ENCODE data around the gene NCAM2. TPM values are rescaled to one million over a fixed set of nuclear protein-coding genes. Genes with fewer than 3 reads are reported as not detected.

NCAM2 gene
- total and polyA plus RNA-seq, 2 experiments from 2014 or later, result 0.36 to 0.83 TPM

DNA sequence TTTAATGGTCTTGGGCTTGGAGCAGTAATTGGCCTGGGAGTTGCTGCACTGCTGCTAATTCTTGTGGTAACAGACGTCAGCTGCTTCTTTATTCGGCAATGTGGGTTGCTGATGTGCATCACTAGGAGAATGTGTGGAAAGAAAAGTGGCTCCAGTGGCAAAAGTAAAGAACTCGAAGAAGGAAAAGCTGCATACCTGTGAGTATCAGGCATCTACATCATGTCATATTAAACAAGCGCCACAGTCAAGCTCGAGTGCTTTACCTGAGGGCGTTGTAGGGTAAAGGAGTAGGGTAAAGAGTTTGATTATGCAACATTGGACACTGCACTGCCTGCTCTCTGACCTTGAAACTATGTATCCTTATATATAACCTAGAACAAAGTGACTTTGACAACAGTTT lies 510.6 kb downstream of the NCAM2 start:
- no peaks in the 10 kb centered on the region for H3F3A ChIP-seq (replicated peaks; ENCODE audit: low read depth)
- no peak overlapping the region for H3K4me2 ChIP-seq
- TF ChIP-seq EZH2 (IDR thresholded peaks at IDR 0.05; ENCODE audit: low read depth, unreplicated experiment) (no peak), ZNF331 (CRISPR knock-in tag; IDR thresholded peaks at IDR 0.05; ENCODE audit: low read depth) (no peak), NANOG (IDR thresholded peaks at IDR 0.05; ENCODE audit: borderline replicate concordance) (no peak), ZNF114 (CRISPR knock-in tag; IDR thresholded peaks at IDR 0.05) (no peak), POLR2AphosphoS5 (IDR thresholded peaks at IDR 0.05; ENCODE audit: low read depth) (no peak), CREB1 (CRISPR knock-in tag; IDR thresholded peaks at IDR 0.05; ENCODE audit: low read depth) (no peak), REST (IDR thresholded peaks at IDR 0.05; ENCODE audit: unreplicated experiment) (no peak), ETS1 (IDR thresholded peaks at IDR 0.05) (no peak), EZH2phosphoT487 (IDR thresholded peaks at IDR 0.05; ENCODE audit: unreplicated experiment) (no peak), STAT1 (IDR thresholded peaks at IDR 0.05; ENCODE audit: unreplicated experiment) (no peak)
- no peaks in the 10 kb centered on the region for H3K27me3 ChIP-seq (ENCODE audit: insufficient read depth)
- H3K36me3 ChIP-seq (ENCODE audit: insufficient read depth), result no peaks in the 10 kb centered on the region
- H3K27ac ChIP-seq (ENCODE audit: low read depth), result no peak overlapping the region
- no peaks in the 10 kb centered on the region for H3K36me3 Mint-ChIP-seq (ENCODE audit: low read depth)
- H3K27ac Mint-ChIP-seq, result no peak overlapping the region
- H3K27me3 Mint-ChIP-seq (ENCODE audit: insufficient read depth, low read depth, poor library complexity), result no peaks in the 10 kb centered on the region
- no peaks in the 10 kb centered on the region for H3K79me2 ChIP-seq (replicated peaks; ENCODE audit: insufficient read depth)
- no peak overlapping the region for H3K4me3 Mint-ChIP-seq
- no peaks in the 10 kb centered on the region for H3K9me2 ChIP-seq (ENCODE audit: insufficient read depth)
- H3K4me1 Mint-ChIP-seq, result no peaks in the 10 kb centered on the region
- H3K9me3 Mint-ChIP-seq, result no peaks in the 10 kb centered on the region
- no peak overlapping the region for H3K4me3 ChIP-seq
- ATAC-seq (no peak), DNase-seq (ENCODE audit: low spot score) (no peak)
- H4K20me1 ChIP-seq (replicated peaks; ENCODE audit: insufficient read depth), result no peaks in the 10 kb centered on the region
- no peaks in the 10 kb centered on the region for H3K4me1 ChIP-seq (ENCODE audit: insufficient read depth)
- no peak overlapping the region for H2AFZ ChIP-seq

GRCh38 chr21:21530680-21531079 lies 532.5 kb downstream of the NCAM2 start:
- H3K4me3 Mint-ChIP-seq, result no peak overlapping the region
- no peaks in the 10 kb centered on the region for H3K9me3 Mint-ChIP-seq
- Histone ChIP-seq H4K20me1 (replicated peaks; ENCODE audit: insufficient read depth) (no peaks in the 10 kb centered on the region), H3K27ac (ENCODE audit: low read depth) (no peak overlapping the region), H3K79me2 (replicated peaks; ENCODE audit: insufficient read depth) (no peaks in the 10 kb centered on the region), H3K9me2 (ENCODE audit: insufficient read depth) (no peaks in the 10 kb centered on the region), H3K4me1 (ENCODE audit: insufficient read depth) (no peaks in the 10 kb centered on the region), H3F3A (replicated peaks; ENCODE audit: low read depth) (no peaks in the 10 kb centered on the region), H3K27me3 (ENCODE audit: insufficient read depth) (no peaks in the 10 kb centered on the region), H3K36me3 (ENCODE audit: insufficient read depth) (no peaks in the 10 kb centered on the region), H3K4me3 (no peak overlapping the region), H2AFZ (no peak overlapping the region), H3K4me2 (no peak overlapping the region)
- ATAC-seq (no peak), DNase-seq (ENCODE audit: low spot score) (no peak)
- no peak overlapping the region for H3K27ac Mint-ChIP-seq
- H3K4me1 Mint-ChIP-seq, result no peaks in the 10 kb centered on the region
- no peaks in the 10 kb centered on the region for H3K36me3 Mint-ChIP-seq (ENCODE audit: low read depth)
- no peaks in the 10 kb centered on the region for H3K27me3 Mint-ChIP-seq (ENCODE audit: insufficient read depth, low read depth, poor library complexity)
- no peak for TF ChIP-seq CREB1 (CRISPR knock-in tag; IDR thresholded peaks at IDR 0.05; ENCODE audit: low read depth)
- TF ChIP-seq ZNF114 (CRISPR knock-in tag; IDR thresholded peaks at IDR 0.05), result no peak
- TF ChIP-seq NANOG (IDR thresholded peaks at IDR 0.05; ENCODE audit: borderline replicate concordance), result no peak
- no peak for TF ChIP-seq JUNB (IDR thresholded peaks at IDR 0.05; ENCODE audit: unreplicated experiment)
- TF ChIP-seq POLR2AphosphoS5 (IDR thresholded peaks at IDR 0.05; ENCODE audit: low read depth), result no peak
- no peak for TF ChIP-seq STAT1 (IDR thresholded peaks at IDR 0.05; ENCODE audit: unreplicated experiment)
- TF ChIP-seq, protein P1, sequence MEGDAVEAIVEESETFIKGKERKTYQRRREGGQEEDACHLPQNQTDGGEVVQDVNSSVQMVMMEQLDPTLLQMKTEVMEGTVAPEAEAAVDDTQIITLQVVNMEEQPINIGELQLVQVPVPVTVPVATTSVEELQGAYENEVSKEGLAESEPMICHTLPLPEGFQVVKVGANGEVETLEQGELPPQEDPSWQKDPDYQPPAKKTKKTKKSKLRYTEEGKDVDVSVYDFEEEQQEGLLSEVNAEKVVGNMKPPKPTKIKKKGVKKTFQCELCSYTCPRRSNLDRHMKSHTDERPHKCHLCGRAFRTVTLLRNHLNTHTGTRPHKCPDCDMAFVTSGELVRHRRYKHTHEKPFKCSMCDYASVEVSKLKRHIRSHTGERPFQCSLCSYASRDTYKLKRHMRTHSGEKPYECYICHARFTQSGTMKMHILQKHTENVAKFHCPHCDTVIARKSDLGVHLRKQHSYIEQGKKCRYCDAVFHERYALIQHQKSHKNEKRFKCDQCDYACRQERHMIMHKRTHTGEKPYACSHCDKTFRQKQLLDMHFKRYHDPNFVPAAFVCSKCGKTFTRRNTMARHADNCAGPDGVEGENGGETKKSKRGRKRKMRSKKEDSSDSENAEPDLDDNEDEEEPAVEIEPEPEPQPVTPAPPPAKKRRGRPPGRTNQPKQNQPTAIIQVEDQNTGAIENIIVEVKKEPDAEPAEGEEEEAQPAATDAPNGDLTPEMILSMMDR (conservative IDR thresholded peaks at IDR 0.05; ENCODE audit: low read depth in 2 of 2), result no peak
- no peak for TF ChIP-seq EZH2 (IDR thresholded peaks at IDR 0.05; ENCODE audit: low read depth, unreplicated experiment)

Measured in GM23338 (cell line).